Posterior cingulate gyrus (tissue), 11 donors: ENCODE measurements around the gene MRPL42.
A peak's percentile ranks its signal among the peaks of the same experiment; 100 is the strongest.
"Not testable (repeated sequence)": the region's sequence is repeated elsewhere in the genome, so short reads cannot be mapped to it uniquely, and the experiment has no call there.

Source experiments
- DNase-seq, 10 donors: peaks; one replicate each; pipeline versions ENCODE4 v3.0.0 to v3.0.0-alpha.2; 2020 to 2021; ENCODE audit warnings: mixed read lengths in 3 of 10
- intact Hi-C: fragments of 100-400 bp; cut with DNase I; formaldehyde crosslinking; loops from one replicate; pipeline ENCODE4 v1.15.1; 2023

MRPL42 gene

GRCh38 chr12:93536111-93536765, 68.9 kb downstream of the MRPL42 start:
- no peak for DNase-seq
- intact Hi-C loops = no loop called here

GRCh38 chr12:93536766-93537488, 69.6 kb downstream of the MRPL42 start:
- peak in 2 of 10 donors; percentile 8 to 10 for DNase-seq

GRCh38 chr12:93537769-93538168, 70.5 kb downstream of the MRPL42 start:
- intact Hi-C loops = no loop called here
- no peak for DNase-seq

More at GRCh38 chr12:93536766-93537488, 69.6 kb downstream of the MRPL42 start:
- intact Hi-C loops = no loop called here

GRCh38 chr12:93539821-93540220, 72.5 kb downstream of the MRPL42 start:
- no peak for DNase-seq
- intact Hi-C loops = no loop called here

- intact Hi-C loops = no loop called here
- DNase-seq = no peak
Measured at GRCh38 chr12:93540466-93540865, 73.2 kb downstream of the MRPL42 start.

GRCh38 chr12:93541578-93542225, 74.4 kb downstream of the MRPL42 start:
- intact Hi-C loops = no loop called here
- no peak for DNase-seq

- intact Hi-C loops = no loop called here
- DNase-seq = no peak
Measured at GRCh38 chr12:93547778-93548177, 80.5 kb downstream of the MRPL42 start.

- DNase-seq = no peak
- intact Hi-C loops = no loop called here
Measured at GRCh38 chr12:93549174-93549573, 81.9 kb downstream of the MRPL42 start.

GRCh38 chr12:93550748-93551611, 83.7 kb downstream of the MRPL42 start:
- intact Hi-C loops = no loop called here
- DNase-seq = no peak

GRCh38 chr12:93552427-93552826, 85.1 kb downstream of the MRPL42 start:
- DNase-seq = no peak
- intact Hi-C loops = no loop called here

GRCh38 chr12:93557879-93558278, 90.6 kb downstream of the MRPL42 start:
- DNase-seq, intact Hi-C loops: not testable (repeated sequence)

- intact Hi-C loops, DNase-seq: not testable (repeated sequence)
Measured at GRCh38 chr12:93558685-93559084, 91.4 kb downstream of the MRPL42 start.

- no peak for DNase-seq
- intact Hi-C loops = no loop called here
Measured at GRCh38 chr12:93563807-93564538, 96.7 kb downstream of the MRPL42 start.

GRCh38 chr12:93565760-93566159, 98.4 kb downstream of the MRPL42 start:
- intact Hi-C loops = no loop called here
- DNase-seq = no peak
